Naive thymus-derived CD4-positive, alpha-beta T cell (primary cell): Measurements from ENCODE around the gene LRRC45. TPM values are rescaled to one million over a fixed set of nuclear protein-coding genes. Genes with fewer than 3 reads are reported as not detected.

Experiments used
- ATAC-seq: fragments of 150-1000 bp; cut with Tn5 transposase; 2 replicates; pipeline ENCODE4 v1.10.0; 2021; ENCODE audit warnings: mild to moderate bottlenecking, moderate library complexity
- CTCF ChIA-PET: fragments of 350-600 bp; sonication (Branson Sonifier 250); formaldehyde crosslinking; loops from one replicate; lab custom pipeline; 2021; ENCODE audit warnings: antibody characterized with exemption; lab: Charles Lee
- POLR2A ChIA-PET: fragments of 350-600 bp; sonication (Branson Sonifier 250); formaldehyde crosslinking; loops from one replicate; lab custom pipeline; 2021; ENCODE audit warnings: antibody characterized with exemption, inconsistent platforms; lab: Charles Lee
- DNase-seq, 9 donors: peaks; one replicate each; pipeline versions ENCODE4 v3.0.0 to v3.0.0-alpha.2; 2020 to 2022; ENCODE audit warnings: mixed read lengths in 1 of 9
- H3K27ac ChIP-seq: one replicate; pipeline ENCODE4 v1.7.0; 2013; ENCODE audit warnings: mild to moderate bottlenecking, low read depth, low read length, moderate library complexity
- H3K27me3 ChIP-seq, 2 donors: one replicate each; pipeline ENCODE4 v1.7.0; 2013; ENCODE audit warnings: low read length in 2 of 2, mild to moderate bottlenecking in 2 of 2, moderate library complexity in 2 of 2; ENCODE audit not compliant: control insufficient read depth in 2 of 2, insufficient read depth in 2 of 2
- H3K36me3 ChIP-seq, 3 experiments: 1 replicate in 2 of 3; 2 replicates in 1 of 3; pipeline ENCODE4 v1.7.0; 2013; ENCODE audit warnings: low read length in 3 of 3, mild to moderate bottlenecking in 3 of 3, moderate library complexity in 1 of 3; ENCODE audit not compliant: insufficient read depth in 3 of 3, control insufficient read depth in 2 of 3
- H3K4me1 ChIP-seq, 2 donors: one replicate each; pipeline ENCODE4 v1.7.0; 2013; ENCODE audit warnings: low read length in 2 of 2, mild to moderate bottlenecking in 2 of 2, moderate library complexity in 1 of 2; ENCODE audit not compliant: control insufficient read depth in 2 of 2, insufficient read depth in 2 of 2
- H3K4me3 ChIP-seq: 2 replicates; pipeline ENCODE4 v1.7.0; 2013; ENCODE audit warnings: mild to moderate bottlenecking, low read length
- H3K9me3 ChIP-seq, 3 experiments: 1 replicate in 2 of 3; 2 replicates in 1 of 3; pipeline ENCODE4 v1.7.0; 2013; ENCODE audit warnings: low read length in 3 of 3; ENCODE audit not compliant: control insufficient read depth in 2 of 3
- H3K27ac Mint-ChIP-seq, 9 donors: one replicate each; pipeline ENCODE4 v1.8.0; 2020 to 2022; ENCODE audit warnings: mixed read lengths in 9 of 9, mild to moderate bottlenecking in 8 of 9, moderate library complexity in 5 of 9, inconsistent platforms in 2 of 9
- H3K27me3 Mint-ChIP-seq, 5 donors: one replicate each; pipeline ENCODE4 v1.8.0; 2021 to 2022; ENCODE audit warnings: mixed read lengths in 5 of 5, mild to moderate bottlenecking in 1 of 5
- H3K36me3 Mint-ChIP-seq, 5 donors: one replicate each; pipeline ENCODE4 v1.8.0; 2020 to 2022; ENCODE audit warnings: mixed read lengths in 5 of 5, mild to moderate bottlenecking in 3 of 5, inconsistent platforms in 1 of 5
- H3K4me1 Mint-ChIP-seq, 7 donors: one replicate each; pipeline ENCODE4 v1.8.0; 2020 to 2022; ENCODE audit warnings: mixed read lengths in 7 of 7, mild to moderate bottlenecking in 3 of 7, inconsistent platforms in 1 of 7
- H3K4me3 Mint-ChIP-seq, 10 donors: one replicate each; pipeline ENCODE4 v1.8.0; 2020 to 2022; ENCODE audit warnings: mild to moderate bottlenecking in 10 of 10, mixed read lengths in 10 of 10, moderate library complexity in 6 of 10, inconsistent platforms in 2 of 10
- H3K9me3 Mint-ChIP-seq, 11 donors: one replicate each; pipeline ENCODE4 v1.8.0; 2020 to 2022; ENCODE audit warnings: mixed read lengths in 11 of 11, mild to moderate bottlenecking in 4 of 11, inconsistent platforms in 1 of 11, moderate library complexity in 1 of 11
- intact Hi-C, 2 donors: fragments of 100-400 bp; cut with micrococcal nuclease; formaldehyde crosslinking; loops; one replicate each; pipeline ENCODE4 v1.15.1; 2023
- polyA plus RNA-seq, 2 donors: library from polyadenylated mRNA; unstranded; fragments of 300-500 nt; fragmentation: Illumina TruSeq; gene quantifications; one replicate each; pipeline ENCODE4 v1.2.3, GENCODE V29; 2021
- total RNA-seq, 6 experiments: library from RNA in 5 of 6; stranded (reverse) in 5 of 6; gene quantifications; 1 replicate in 5 of 6; 2 replicates in 1 of 6; pipeline ENCODE4 v1.2.3 and lab custom pipeline; 2021 to 2026

The LRRC45 gene
- total RNA-seq (10 to 100 TPM in 4 of 5 experiments, 1 to 10 TPM in 1; 9.2 to 39.1 (median 15.0) TPM), polyA plus RNA-seq (1 to 10 TPM; 4.1 to 6.3 TPM), total RNA-seq (lab: John Stamatoyannopoulos, UW) (18.6 reads per million, percentile 49 among the genes with 10 or more reads in this experiment)

GRCh38 chr17:82022981-82023446 lies at the start of gene LRRC45:
TSS of gene LRRC45 (plus strand) at chr17:82023305. CDS start at chr17:82023644, 339 bp downstream.
- H3K27ac ChIP-seq = peak within 1 kb of the TSS; percentile 65
- peaks cover 0 to 2% (median 0%) of the 10 kb centered on the region in 5 donors for H3K36me3 Mint-ChIP-seq

DNA sequence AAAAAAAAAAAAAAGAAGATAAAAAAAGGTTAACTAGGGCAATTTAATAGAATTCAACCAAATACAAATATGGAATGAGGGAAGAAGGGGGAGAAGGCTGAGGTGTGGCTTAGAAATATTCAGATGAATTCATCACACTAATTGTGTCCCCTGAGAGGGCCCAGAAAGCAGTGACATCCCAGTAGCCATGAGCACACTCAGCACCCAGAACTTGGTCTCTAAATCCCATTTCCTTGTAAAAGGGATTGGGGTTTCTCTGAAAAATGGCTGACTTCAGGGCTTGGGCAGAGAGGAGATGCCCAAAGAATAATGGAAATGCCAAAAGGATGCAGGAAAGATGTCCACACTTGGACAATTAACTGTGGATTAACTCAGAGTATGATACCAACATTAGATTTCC lies 49.7 kb upstream of the LRRC45 start:
- intact Hi-C loops = no loop called here
- Mint-ChIP-seq H3K4me1 (peaks cover 12 to 29% (median 22%) of the 10 kb centered on the region in 7 donors), H3K4me3 (no peak overlapping the region), H3K27ac (no peak overlapping the region), H3K9me3 (peaks cover 0 to 13% (median 0%) of the 10 kb centered on the region in 11 donors), H3K36me3 (no peaks in the 10 kb centered on the region), H3K27me3 (peaks cover 0 to 7% (median 0%) of the 10 kb centered on the region in 5 donors)
- no peak overlapping the region for H3K4me3 ChIP-seq
- H3K9me3 ChIP-seq = peaks cover 0 to 4% (median 0%) of the 10 kb centered on the region in 3 experiments
- no peak overlapping the region for H3K27ac ChIP-seq
- ChIA-PET POLR2A (no interaction called here), CTCF (interaction anchor here (1.8 kb wide), 1 partner anchor 14 kb away, joined by 6 read pairs; no protein-coding TSS in a partner anchor)
- H3K36me3 ChIP-seq = no peaks in the 10 kb centered on the region
- peaks cover 8 to 14% of the 10 kb centered on the region in 2 donors for H3K4me1 ChIP-seq
- DNase-seq (no peak), ATAC-seq (no peak)
- H3K27me3 ChIP-seq = no peaks in the 10 kb centered on the region

More at GRCh38 chr17:82022981-82023446, at the start of gene LRRC45:
- H3K4me3 Mint-ChIP-seq = peak within 1 kb of the TSS; percentile 80 to 91 (median 84)
- ChIA-PET CTCF (interaction anchor here (0.9 to 6.1 kb wide), 5 partner anchors 14 to 70 kb away, joined by 3 to 122 read pairs (median 4); partner anchors contain the start of genes DCXR and NOTUM), POLR2A (interaction anchor here (1.0 to 4.6 kb wide), 7 partner anchors 24 to 178 kb away, joined by 3 to 29 read pairs (median 5); partner anchors contain the start of genes DUS1L and NOTUM)
- H3K27ac Mint-ChIP-seq = peak within 1 kb of the TSS in 7 of 9 donors; percentile 41 to 88 (median 66)
- intact Hi-C loops = loop anchor here (1.0 to 5.0 kb wide), 16 partner anchors 14 to 730 kb away; partner anchors contain the start of genes ASPSCR1 (in 2 of the 2), DCXR (in 2 of the 2), HEXD (in 2 of the 2) and MCRIP1 (in 2 of the 2)
- Histone ChIP-seq H3K9me3 (no peaks in the 10 kb centered on the region), H3K36me3 (peaks cover 0 to 21% (median 0%) of the 10 kb centered on the region in 3 experiments), H3K4me1 (peaks cover 16 to 29% of the 10 kb centered on the region in 2 donors), H3K27me3 (no peaks in the 10 kb centered on the region), H3K4me3 (peak within 1 kb of the TSS; percentile 71)
- ATAC-seq (peak; percentile 97), DNase-seq (peak; percentile 97 to 100 (median 100))
- peaks cover 7 to 28% (median 22%) of the 10 kb centered on the region in 7 donors for H3K4me1 Mint-ChIP-seq
- H3K9me3 Mint-ChIP-seq = no peaks in the 10 kb centered on the region
- no peaks in the 10 kb centered on the region for H3K27me3 Mint-ChIP-seq

DNA sequence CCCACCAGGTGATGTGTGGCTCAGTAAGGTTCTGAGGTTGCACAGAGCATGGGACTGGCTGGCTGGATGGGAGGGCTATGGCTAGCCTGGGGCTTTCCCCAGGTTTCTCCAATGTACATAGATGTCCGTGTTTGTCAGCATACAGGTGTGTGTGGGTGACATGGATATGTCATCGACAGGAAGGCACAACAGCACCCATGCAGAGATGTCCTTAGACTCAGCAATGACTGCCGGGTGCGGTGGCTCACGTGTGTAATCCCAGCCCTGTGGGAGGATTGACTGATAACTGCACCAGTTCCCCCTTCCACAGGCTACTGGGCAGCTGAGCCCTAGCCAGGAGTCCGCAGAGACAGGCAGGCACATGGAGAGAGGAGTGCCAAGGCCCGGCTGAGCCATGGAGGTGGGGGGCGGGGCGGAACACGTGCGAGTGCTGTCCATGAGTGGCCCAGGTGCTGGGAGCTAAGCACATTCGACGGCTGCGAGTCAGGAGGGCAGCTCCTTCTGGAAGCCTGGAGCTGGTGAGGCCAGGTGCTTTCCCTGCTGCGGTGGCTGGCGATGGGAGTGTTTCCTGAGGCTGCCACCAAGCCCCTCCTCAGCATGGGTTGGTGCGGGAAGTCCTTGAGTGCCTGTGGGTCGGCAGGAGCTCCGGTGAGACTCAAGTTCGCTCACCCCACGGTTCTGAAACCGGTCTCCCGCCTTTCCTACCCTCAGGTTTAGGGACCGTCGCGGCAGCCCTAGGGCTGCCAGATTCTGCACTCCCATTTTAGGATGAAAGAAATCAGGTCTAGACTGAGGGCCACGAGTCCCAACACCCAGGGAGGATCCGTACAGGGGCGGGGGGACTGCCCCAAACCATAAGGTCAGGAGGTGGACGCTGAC lies 46.5 kb upstream of the LRRC45 start:
- peak overlapping the region; percentile 93 to 99 (median 96) for H3K4me3 Mint-ChIP-seq

GRCh38 chr17:81977211-81977808 lies 45.8 kb upstream of the LRRC45 start, which contains the start of gene ASPSCR1:
TSS of gene ASPSCR1 (plus strand) at chr17:81977629. CDS start at chr17:81977647, 18 bp downstream.
- peak within 1 kb of the TSS; percentile 90 for H3K27ac ChIP-seq
- intact Hi-C loops = loop anchor here (1.0 to 2.0 kb wide), 7 partner anchors 9 to 121 kb away; partner anchors contain the start of genes LRRC45 (in 2 of the 2), DCXR (in 1 of the 2), FASN (in 1 of the 2) and NOTUM (in 1 of the 2)
- peaks cover 16 to 19% of the 10 kb centered on the region in 2 donors for H3K4me1 ChIP-seq
- peak; percentile 86 to 96 (median 93) for DNase-seq
- H3K4me1 Mint-ChIP-seq = peaks cover 25 to 50% (median 36%) of the 10 kb centered on the region in 7 donors
- peaks cover 0 to 13% (median 0%) of the 10 kb centered on the region in 11 donors for H3K9me3 Mint-ChIP-seq
- peaks cover 0 to 8% (median 4%) of the 10 kb centered on the region in 5 donors for H3K36me3 Mint-ChIP-seq
- peaks cover 0 to 7% (median 0%) of the 10 kb centered on the region in 5 donors for H3K27me3 Mint-ChIP-seq
- peak within 1 kb of the TSS; percentile 93 to 99 (median 96) for H3K4me3 Mint-ChIP-seq
- H3K27ac Mint-ChIP-seq = peak within 1 kb of the TSS; percentile 94 to 99 (median 97)
- peak within 1 kb of the TSS; percentile 79 for H3K4me3 ChIP-seq
- POLR2A ChIA-PET = interaction anchor here (0.6 to 1.6 kb wide), 6 partner anchors 10 to 121 kb away, joined by 3 to 23 read pairs (median 4); partner anchors contain the start of genes CENPX, FASN and NOTUM
- H3K9me3 ChIP-seq = peaks cover 0 to 4% (median 0%) of the 10 kb centered on the region in 3 experiments
- H3K36me3 ChIP-seq = peaks cover 0 to 7% (median 0%) of the 10 kb centered on the region in 3 experiments
- CTCF ChIA-PET = interaction anchor here (1.9 kb wide), 1 partner anchor 9 kb away, joined by 8 read pairs; no protein-coding TSS in a partner anchor
- no peaks in the 10 kb centered on the region for H3K27me3 ChIP-seq
- peak; percentile 98 for ATAC-seq

More for the DNA sequence above, 46.5 kb upstream of the LRRC45 start:
- ATAC-seq (peak; percentile 3), DNase-seq (peak in 2 of 9 donors; percentile 30 to 44)
- Mint-ChIP-seq H3K9me3 (peaks cover 0 to 13% (median 0%) of the 10 kb centered on the region in 11 donors), H3K27ac (peak overlapping the region; percentile 94 to 99 (median 97)), H3K36me3 (peaks cover 0 to 5% (median 4%) of the 10 kb centered on the region in 5 donors), H3K4me1 (peaks cover 23 to 46% (median 33%) of the 10 kb centered on the region in 7 donors), H3K27me3 (peaks cover 0 to 7% (median 0%) of the 10 kb centered on the region in 5 donors)
- CTCF ChIA-PET = interaction anchor here (1.9 kb wide), 1 partner anchor 9 kb away, joined by 8 read pairs; no protein-coding TSS in a partner anchor
- intact Hi-C loops = loop anchor here (1.0 to 2.0 kb wide), 7 partner anchors 8 to 122 kb away; partner anchors contain the start of genes LRRC45 (in 2 of the 2), DCXR (in 1 of the 2), FASN (in 1 of the 2) and NOTUM (in 1 of the 2)
- Histone ChIP-seq H3K9me3 (peaks cover 0 to 4% (median 0%) of the 10 kb centered on the region in 3 experiments), H3K27me3 (no peaks in the 10 kb centered on the region), H3K27ac (peak overlapping the region; percentile 90), H3K36me3 (peaks cover 0 to 7% (median 0%) of the 10 kb centered on the region in 3 experiments), H3K4me3 (peak overlapping the region; percentile 79), H3K4me1 (peaks cover 16 to 19% of the 10 kb centered on the region in 2 donors)
- POLR2A ChIA-PET = interaction anchor here (0.6 to 1.6 kb wide), 5 partner anchors 9 to 121 kb away, joined by 3 to 23 read pairs (median 4); partner anchors contain the start of genes FASN and NOTUM

- POLR2A ChIA-PET = interaction anchor here (0.9 to 1.6 kb wide), 2 partner anchors 8 to 44 kb away, joined by 3 to 4 read pairs; partner anchors contain the start of gene CENPX
- no peak for ATAC-seq
Observed at GRCh38 chr17:81978524-81979298, 44.4 kb upstream of the LRRC45 start.

More at GRCh38 chr17:81978524-81979298, 44.4 kb upstream of the LRRC45 start:
- Mint-ChIP-seq H3K9me3 (peaks cover 0 to 6% (median 0%) of the 10 kb centered on the region in 11 donors), H3K27ac (peak overlapping the region in 8 of 9 donors; percentile 28 to 81 (median 73)), H3K4me3 (peak overlapping the region; percentile 68 to 95 (median 78)), H3K27me3 (peaks cover 0 to 7% (median 0%) of the 10 kb centered on the region in 5 donors), H3K36me3 (peaks cover 0 to 13% (median 5%) of the 10 kb centered on the region in 5 donors), H3K4me1 (peaks cover 30 to 60% (median 41%) of the 10 kb centered on the region in 7 donors)
- Histone ChIP-seq H3K27ac (no peak overlapping the region), H3K9me3 (no peaks in the 10 kb centered on the region), H3K27me3 (no peaks in the 10 kb centered on the region), H3K36me3 (peaks cover 0 to 16% (median 0%) of the 10 kb centered on the region in 3 experiments), H3K4me3 (no peak overlapping the region), H3K4me1 (peaks cover 16 to 19% of the 10 kb centered on the region in 2 donors)
- CTCF ChIA-PET = interaction anchor here (2.3 to 2.4 kb wide), 2 partner anchors 19 to 43 kb away, joined by 6 to 7 read pairs; no protein-coding TSS in a partner anchor
- no peak for DNase-seq
- intact Hi-C loops = no loop called here
